ENCODE results near the gene KCTD4.

GRCh38 chr13:45226024-45226423, 25.2 kb upstream of the KCTD4 start:
- TF ChIP-seq CTCF (IDR thresholded peaks at IDR 0.05) (no peak), ZFX (IDR thresholded peaks at IDR 0.05; ENCODE audit: borderline replicate concordance) (no peak)
